Cerebellar cortex (tissue), 1 donor: ENCODE measurements around the gene IFI27L2.
A peak's percentile ranks its signal among the peaks of the same experiment; 100 is the strongest.

Experiments used
- DNase-seq: peaks from one replicate; pipeline ENCODE4 v3.0.0-alpha.2; 2015; ENCODE audit warnings: low spot score

Gene IFI27L2

DNA sequence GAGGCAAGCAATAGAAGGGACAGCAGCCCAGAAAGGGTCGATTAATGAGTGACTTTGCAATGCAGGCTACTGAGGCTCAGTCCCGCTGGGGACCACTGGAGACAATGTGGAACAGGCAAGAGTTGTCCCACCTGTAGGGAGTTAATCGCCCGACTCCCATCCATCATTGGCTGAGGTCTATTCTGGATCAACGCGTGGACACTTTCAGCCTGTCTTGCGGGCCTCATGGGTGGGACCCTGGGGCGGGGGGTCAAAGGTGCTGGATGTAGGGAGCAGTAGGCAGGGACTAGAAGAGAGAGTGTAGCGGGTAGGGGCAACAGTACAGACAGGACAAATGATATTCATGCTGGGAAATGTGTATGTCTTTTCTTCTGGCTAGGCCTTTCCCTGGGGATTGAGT lies 6.1 kb downstream of the IFI27L2 start:
- no peak for DNase-seq

GRCh38 chr14:94122438-94122837 lies 7.0 kb downstream of the IFI27L2 start:
- no peak for DNase-seq

DNA sequence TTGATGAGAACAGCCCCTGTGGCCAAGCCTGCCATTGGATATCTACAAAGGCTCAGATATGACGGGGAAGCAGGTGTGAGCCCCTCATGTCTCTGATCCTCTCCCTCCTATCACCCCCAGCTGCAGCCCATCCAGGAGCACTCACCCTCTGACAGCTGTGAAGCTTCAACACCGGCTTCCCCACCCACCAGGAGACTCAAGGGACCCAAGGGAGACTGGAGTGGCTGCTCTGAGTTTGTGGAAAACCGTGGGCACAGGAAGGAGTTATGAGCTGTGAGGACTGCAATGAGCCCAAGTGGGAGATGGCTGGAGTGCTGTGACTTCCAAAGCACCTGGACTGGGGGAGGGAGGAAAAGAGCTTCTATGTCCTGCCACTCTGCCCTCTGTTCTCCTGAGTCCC lies 7.9 kb downstream of the IFI27L2 start:
- DNase-seq, result no peak

- DNase-seq, result no peak
Measured at GRCh38 chr14:94120667-94121340, 8.6 kb downstream of the IFI27L2 start.

DNA sequence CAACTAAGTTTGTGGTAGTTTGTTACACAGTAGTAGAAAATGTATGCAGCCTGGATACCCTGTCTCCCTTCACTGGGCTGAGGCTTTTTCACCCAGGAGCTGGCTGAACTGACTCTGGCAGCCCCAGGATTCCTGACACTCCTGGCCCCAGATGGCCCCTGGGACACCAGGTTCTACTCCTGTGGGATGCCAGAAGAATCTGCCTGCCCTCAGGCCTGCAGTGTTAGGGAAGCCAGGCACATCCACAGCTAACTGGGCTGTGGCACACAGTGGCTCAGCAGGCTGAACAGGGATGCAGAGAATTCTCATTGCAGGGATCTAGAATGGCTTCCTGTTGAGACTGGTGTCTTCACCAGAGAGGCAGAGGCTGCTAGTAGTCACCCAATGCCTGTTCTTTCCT lies 10.3 kb downstream of the IFI27L2 start:
- no peak for DNase-seq

- no peak for DNase-seq
Measured at GRCh38 chr14:94117856-94118255, 11.5 kb downstream of the IFI27L2 start.

- no peak for DNase-seq
Measured at GRCh38 chr14:94116701-94117100, 12.7 kb downstream of the IFI27L2 start.

- DNase-seq, result no peak
Measured at GRCh38 chr14:94115631-94116030, 13.8 kb downstream of the IFI27L2 start.

GRCh38 chr14:94115058-94115591 lies 14.3 kb downstream of the IFI27L2 start:
- DNase-seq, result peak; percentile 53

GRCh38 chr14:94114589-94115057 lies 14.8 kb downstream of the IFI27L2 start:
- DNase-seq, result no peak

GRCh38 chr14:94113908-94114588 lies 15.4 kb downstream of the IFI27L2 start:
- DNase-seq, result no peak

- peak; percentile 28 for DNase-seq
Measured at GRCh38 chr14:94113490-94113889, 15.9 kb downstream of the IFI27L2 start.

GRCh38 chr14:94113073-94113472 lies 16.3 kb downstream of the IFI27L2 start:
- no peak for DNase-seq

DNA sequence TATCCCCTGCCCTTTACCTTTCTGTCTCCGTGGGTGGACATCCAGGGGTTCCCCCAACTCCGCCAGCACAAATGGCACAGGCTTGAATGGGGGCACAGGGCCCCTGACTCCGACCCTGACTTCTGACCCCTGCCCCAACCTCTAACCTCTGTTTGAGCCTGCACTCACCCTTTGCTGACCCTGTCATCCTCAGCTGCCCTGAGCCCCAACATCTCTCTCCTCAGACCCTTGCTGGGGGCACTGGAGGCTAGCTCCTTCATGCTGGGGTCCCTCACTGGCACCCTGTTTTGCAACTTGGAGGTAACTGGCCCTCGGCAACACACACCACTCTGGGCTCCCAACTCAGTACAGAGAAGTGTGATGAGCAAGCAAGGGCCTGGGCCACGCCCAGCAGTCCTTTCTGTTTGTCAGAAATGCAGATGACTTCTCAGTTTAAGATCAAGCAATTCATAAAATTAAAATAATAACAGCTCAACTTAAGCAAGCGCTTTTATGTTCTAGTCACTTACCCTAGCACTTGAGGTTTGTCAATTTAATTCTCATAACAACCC lies 16.8 kb downstream of the IFI27L2 start:
- no peak for DNase-seq

- no peak for DNase-seq
Measured at GRCh38 chr14:94111276-94112095, 17.9 kb downstream of the IFI27L2 start.

DNA sequence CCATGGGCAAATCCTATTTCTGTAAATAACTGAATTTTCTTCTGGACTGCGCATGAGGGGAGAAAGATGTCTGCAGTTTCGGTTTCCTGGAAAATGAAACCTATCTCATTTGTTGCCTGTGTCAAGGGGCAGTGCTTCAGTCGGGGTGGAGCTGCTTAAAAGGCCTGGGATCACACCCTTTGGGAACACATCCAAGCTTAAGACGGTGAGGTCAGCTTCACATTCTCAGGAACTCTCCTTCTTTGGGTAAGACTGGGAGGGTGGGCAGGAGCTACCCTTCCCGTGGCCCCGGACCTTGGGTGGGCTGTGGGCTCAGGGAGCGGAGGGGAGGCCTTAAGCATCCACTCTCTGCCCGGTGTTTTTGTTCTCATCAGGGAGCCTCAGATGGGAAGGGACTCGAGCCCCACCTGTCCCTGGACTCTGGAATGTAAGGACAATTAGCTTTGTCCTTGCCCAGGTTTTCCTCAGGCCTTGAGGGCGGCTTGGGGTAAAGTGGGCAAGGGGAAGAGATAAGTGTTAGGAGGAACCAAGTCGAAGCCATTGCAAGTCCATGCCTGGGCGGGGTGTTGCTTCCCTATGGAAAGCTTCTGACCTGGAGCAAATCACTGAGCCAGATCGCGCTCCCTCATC lies 18.7 kb downstream of the IFI27L2 start, which contains the start of gene IFI27:
IFI27 (plus strand) TSS at position 185 of the 630 bp plus-strand sequence.
- no peak for DNase-seq

DNA sequence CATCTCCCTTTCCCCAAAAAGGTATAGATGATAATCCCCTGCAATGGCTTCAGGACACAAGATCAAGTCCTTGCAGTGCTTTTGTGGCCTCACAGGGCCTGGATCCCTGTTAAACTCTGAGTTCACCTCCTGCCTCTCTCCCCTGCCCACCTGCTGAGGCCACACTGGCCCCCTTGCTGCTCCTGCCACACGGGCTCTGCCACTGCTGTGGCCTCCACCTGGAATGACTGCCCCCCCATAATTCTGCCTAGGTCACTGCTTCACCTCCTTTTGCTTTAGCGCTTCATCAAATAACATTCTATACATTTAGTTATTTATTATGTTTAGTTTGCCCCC lies 19.5 kb downstream of the IFI27L2 start:
- DNase-seq, result no peak

- DNase-seq, result no peak
Measured at GRCh38 chr14:94104731-94105130, 24.7 kb downstream of the IFI27L2 start.

DNA sequence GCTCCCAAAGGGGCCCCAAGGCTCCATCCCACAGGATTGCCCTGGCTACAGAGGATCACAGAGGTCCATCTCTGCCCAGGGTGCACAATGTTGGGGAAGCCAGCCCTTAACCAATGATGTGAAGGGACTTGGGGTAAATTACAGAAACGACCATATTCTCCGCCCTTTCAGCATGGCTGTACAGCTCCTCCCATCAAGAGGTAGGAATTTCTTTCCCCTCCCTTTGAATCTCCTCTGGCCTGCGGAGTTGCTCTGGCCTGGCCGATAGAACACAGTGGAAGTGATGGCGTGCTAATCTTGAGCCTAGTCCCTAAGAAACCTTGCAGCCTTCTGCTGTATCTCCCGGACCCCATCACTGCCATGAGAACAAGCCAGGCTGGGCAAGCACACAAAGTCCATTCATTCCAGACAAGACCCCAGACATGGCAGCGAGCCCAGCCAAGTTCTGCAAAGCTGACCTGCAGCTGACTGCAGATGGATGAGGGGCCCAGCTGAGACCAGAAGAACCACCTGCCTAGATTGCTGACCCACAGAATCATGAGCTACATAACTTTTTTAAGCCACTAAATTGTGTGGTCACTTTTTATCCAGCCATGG lies 25.8 kb downstream of the IFI27L2 start:
- DNase-seq, result no peak

DNA sequence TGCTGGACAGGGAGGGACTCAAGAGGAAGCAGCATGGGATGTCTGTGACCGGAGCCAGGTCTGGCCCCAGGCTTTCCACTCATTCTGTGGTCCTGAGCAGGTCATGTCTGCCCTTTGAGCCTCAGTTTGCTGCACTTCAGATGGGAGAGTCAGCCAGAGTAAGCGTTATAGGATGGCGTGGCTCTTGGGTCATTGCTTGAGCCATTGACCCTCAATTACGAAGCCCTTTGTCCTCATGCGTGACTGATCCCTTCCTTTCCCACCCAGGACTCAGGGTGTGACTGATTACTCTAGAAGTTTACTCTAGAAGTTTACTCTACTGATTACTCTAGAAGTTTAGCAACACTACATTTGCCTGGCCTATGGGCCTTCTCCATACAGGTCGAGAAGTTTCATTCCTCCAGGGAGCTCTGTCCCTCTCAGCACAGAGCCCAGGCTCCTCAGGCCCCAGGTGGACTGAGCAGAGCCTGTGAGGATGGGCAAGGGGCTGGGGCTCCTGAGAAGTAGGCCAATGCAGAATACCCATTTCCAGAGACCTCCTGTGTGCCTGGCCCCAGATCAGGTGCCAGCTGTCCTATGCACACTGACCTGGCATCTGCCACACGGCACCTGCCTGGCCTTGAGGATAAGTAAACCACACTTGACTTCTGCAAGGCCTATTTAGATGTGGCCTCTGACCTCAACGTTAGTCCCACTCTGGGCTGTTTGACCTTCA lies 26.5 kb downstream of the IFI27L2 start:
- no peak for DNase-seq

DNA sequence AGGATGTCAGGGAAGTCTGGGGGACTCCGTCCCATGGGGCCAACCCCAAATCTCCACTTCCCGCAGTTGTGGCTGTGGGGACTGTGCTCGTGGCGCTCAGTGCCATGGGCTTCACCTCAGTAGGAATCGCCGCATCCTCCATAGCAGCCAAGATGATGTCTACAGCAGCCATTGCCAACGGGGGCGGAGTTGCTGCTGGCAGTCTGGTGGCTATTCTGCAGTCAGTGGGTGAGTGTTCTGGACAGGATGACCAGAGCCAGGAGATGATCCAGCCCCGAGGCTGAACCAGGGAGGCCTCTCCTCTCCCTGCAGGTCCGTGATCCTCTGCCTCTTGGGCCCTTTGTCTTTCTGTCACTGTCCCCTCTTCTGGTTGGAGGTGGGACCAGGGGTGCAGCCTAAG lies 27.7 kb downstream of the IFI27L2 start:
- peak; percentile 76 for DNase-seq
